Tibial nerve (tissue), 4 donors: ENCODE measurements around the gene SMYD3. TPM values are rescaled to one million over a fixed set of nuclear protein-coding genes. Genes with fewer than 3 reads are reported as not detected.

ENCODE experiments used
- DNase-seq, 2 donors: peaks; one replicate each; pipeline ENCODE4 v3.0.0-alpha.2; 2019; ENCODE audit warnings: low spot score in 2 of 2
- H3K27ac ChIP-seq, 4 donors: fragments of 200-600 bp; sonication (generic) in 3 of 4; one replicate each; pipeline ENCODE4 v1.5.1; 2017 to 2019; ENCODE audit warnings: mild to moderate bottlenecking in 1 of 4
- H3K27me3 ChIP-seq, 2 donors: fragments of 200-600 bp; sonication (generic) in 1 of 2; one replicate each; pipeline versions ENCODE4 v1.5.1 to v1.6.0; 2017 to 2019
- H3K36me3 ChIP-seq, 3 donors: fragments of 200-600 bp; sonication (generic); one replicate each; pipeline ENCODE4 v1.5.1; 2018 to 2019
- H3K4me1 ChIP-seq, 4 donors: fragments of 200-600 bp; sonication (generic) in 3 of 4; one replicate each; pipeline ENCODE4 v1.5.1; 2017 to 2019
- H3K4me3 ChIP-seq, 4 donors: fragments of 200-600 bp; sonication (generic) in 3 of 4; one replicate each; pipeline ENCODE4 v1.5.1; 2017 to 2019; ENCODE audit warnings: mild to moderate bottlenecking in 1 of 4, moderate library complexity in 1 of 4
- H3K9me3 ChIP-seq, 4 donors: fragments of 200-600 bp; sonication (generic) in 3 of 4; one replicate each; pipeline ENCODE4 v1.5.1; 2017 to 2019
- EP300 ChIP-seq, 2 donors: sonication (generic); formaldehyde crosslinking; IDR thresholded peaks; one replicate each; pipeline ENCODE4 v1.6.1; 2017; ENCODE audit warnings: antibody characterized with exemption in 2 of 2, mild to moderate bottlenecking in 1 of 2
- POLR2A ChIP-seq, 2 donors: fragments of 450-650 bp; IDR thresholded peaks; one replicate each; pipeline ENCODE4 v1.6.1; 2017; ENCODE audit warnings: antibody characterized with exemption in 2 of 2, mild to moderate bottlenecking in 2 of 2, moderate library complexity in 2 of 2
- WGBS, 2 donors: methylation state at CpG; one replicate each; pipeline ENCODE4 v1.1.5; 2018; 5-methylcytosine and 5-hydroxymethylcytosine counted together
- total RNA-seq, 4 donors: library from RNA; depleted of rRNA; stranded (reverse); fragments of >200 nt; gene quantifications; one replicate each; pipeline ENCODE4 v1.1.0, GENCODE V29; 2016
- TF ChIP-seq, protein P1 (sequence below), 5 experiments: fragments of 200-600 bp in 3 of 5; fragments of 450-650 bp in 2 of 5; sonication (generic) in 3 of 5; IDR thresholded peaks; one replicate each; pipeline ENCODE4 v1.5.1; 2016 to 2019; ENCODE audit warnings: antibody characterized with exemption in 5 of 5, mild to moderate bottlenecking in 3 of 5, moderate library complexity in 2 of 5

SMYD3 gene
- total RNA-seq, 4 donors from 2014 or later, result 22.2 to 30.3 (median 27.0) TPM

DNA sequence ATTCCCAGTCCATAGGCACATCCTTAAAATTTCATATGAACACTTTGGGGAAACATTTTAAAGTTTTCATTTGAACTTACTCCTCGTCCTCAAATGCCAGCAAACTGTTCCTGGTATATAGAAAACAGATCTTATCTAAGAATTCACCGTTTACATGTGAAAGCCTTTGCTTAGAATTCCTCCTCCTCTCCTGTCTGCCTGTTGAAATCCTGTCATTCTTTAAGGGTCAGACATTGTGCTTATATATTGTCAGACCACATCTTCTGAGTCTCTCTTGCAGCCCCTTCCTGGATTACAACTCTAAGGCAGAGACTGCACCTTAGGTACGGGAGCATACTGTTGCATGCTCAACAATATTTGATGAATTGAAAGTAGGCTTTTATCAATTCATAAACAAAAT is 239.7 kb downstream of the SMYD3 start:
- H3K4me3 ChIP-seq, result no peak overlapping the region

DNA sequence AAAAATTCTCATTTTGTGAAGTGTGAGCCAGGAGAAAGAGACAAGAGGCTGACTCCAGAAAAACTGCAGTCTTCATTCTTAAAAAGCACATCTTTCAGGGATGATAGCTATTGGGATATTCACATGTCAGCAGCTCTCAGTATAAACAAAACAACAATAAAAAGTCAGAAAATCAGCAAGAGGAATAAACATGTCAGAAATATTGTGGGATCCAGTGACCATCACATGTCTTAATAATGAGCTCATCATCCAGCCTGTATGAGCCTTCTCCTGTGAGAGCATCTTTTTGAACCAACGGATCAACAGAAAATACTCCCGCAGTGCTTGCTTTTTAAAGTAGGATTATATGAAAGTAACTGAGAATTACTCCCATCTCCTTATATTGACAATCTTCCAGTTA is 241.6 kb downstream of the SMYD3 start:
- Histone ChIP-seq H3K9me3 (no peaks in the 10 kb centered on the region), H3K4me1 (no peaks in the 10 kb centered on the region), H3K27ac (no peak overlapping the region), H3K4me3 (no peak overlapping the region), H3K36me3 (no peaks in the 10 kb centered on the region), H3K27me3 (no peaks in the 10 kb centered on the region)
- TF ChIP-seq, protein P1, sequence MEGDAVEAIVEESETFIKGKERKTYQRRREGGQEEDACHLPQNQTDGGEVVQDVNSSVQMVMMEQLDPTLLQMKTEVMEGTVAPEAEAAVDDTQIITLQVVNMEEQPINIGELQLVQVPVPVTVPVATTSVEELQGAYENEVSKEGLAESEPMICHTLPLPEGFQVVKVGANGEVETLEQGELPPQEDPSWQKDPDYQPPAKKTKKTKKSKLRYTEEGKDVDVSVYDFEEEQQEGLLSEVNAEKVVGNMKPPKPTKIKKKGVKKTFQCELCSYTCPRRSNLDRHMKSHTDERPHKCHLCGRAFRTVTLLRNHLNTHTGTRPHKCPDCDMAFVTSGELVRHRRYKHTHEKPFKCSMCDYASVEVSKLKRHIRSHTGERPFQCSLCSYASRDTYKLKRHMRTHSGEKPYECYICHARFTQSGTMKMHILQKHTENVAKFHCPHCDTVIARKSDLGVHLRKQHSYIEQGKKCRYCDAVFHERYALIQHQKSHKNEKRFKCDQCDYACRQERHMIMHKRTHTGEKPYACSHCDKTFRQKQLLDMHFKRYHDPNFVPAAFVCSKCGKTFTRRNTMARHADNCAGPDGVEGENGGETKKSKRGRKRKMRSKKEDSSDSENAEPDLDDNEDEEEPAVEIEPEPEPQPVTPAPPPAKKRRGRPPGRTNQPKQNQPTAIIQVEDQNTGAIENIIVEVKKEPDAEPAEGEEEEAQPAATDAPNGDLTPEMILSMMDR (IDR thresholded peaks at IDR 0.05), result no peak
- no peak for TF ChIP-seq EP300 (IDR thresholded peaks at IDR 0.05)
- no peak for TF ChIP-seq POLR2A (IDR thresholded peaks at IDR 0.05)
- no peak for DNase-seq
- WGBS, 2 donors, result 78 to 93% methylated on average over 2 of the region's 2 CpGs

More for the DNA sequence above, 239.7 kb downstream of the SMYD3 start:
- no peak for DNase-seq
- no peaks in the 10 kb centered on the region for H3K4me1 ChIP-seq
- no peak for TF ChIP-seq POLR2A (IDR thresholded peaks at IDR 0.05)
- no peak for TF ChIP-seq EP300 (IDR thresholded peaks at IDR 0.05)
- TF ChIP-seq, protein P1 (IDR thresholded peaks at IDR 0.05), result no peak
- no peaks in the 10 kb centered on the region for H3K27me3 ChIP-seq
- H3K36me3 ChIP-seq, result no peaks in the 10 kb centered on the region
- no peak overlapping the region for H3K27ac ChIP-seq
- 69 to 81% methylated on average over 3 of the region's 3 CpGs for WGBS, 2 donors
- H3K9me3 ChIP-seq, result no peaks in the 10 kb centered on the region

DNA sequence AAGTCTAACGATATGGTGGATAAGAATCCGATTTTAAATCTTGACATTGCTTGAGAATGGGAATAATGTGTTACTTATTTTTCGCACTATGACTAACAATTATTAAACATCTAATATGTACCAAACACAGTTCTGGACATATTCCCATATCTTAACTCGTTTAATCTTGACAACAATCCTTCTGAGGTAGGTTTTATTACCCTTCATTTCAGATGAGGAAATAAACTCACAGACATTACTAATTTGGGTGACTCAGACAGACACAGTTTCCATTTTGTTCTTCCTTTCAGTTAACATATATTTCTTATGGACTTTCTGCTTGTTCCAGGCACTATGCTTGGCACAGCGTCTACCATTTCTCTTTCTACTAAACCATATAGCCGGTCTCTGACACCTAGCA is 244.8 kb downstream of the SMYD3 start:
- TF ChIP-seq EP300 (IDR thresholded peaks at IDR 0.05) (no peak), POLR2A (IDR thresholded peaks at IDR 0.05) (no peak)
- TF ChIP-seq, protein P1 (IDR thresholded peaks at IDR 0.05), result no peak
- Histone ChIP-seq H3K4me1 (no peaks in the 10 kb centered on the region), H3K4me3 (no peak overlapping the region), H3K9me3 (peaks cover 0 to 28% (median 4%) of the 10 kb centered on the region in 4 donors), H3K27ac (no peak overlapping the region), H3K27me3 (no peaks in the 10 kb centered on the region), H3K36me3 (no peaks in the 10 kb centered on the region)
- DNase-seq, result no peak
- WGBS, 2 donors, result 72 to 86% methylated on average over 6 of the region's 6 CpGs

DNA sequence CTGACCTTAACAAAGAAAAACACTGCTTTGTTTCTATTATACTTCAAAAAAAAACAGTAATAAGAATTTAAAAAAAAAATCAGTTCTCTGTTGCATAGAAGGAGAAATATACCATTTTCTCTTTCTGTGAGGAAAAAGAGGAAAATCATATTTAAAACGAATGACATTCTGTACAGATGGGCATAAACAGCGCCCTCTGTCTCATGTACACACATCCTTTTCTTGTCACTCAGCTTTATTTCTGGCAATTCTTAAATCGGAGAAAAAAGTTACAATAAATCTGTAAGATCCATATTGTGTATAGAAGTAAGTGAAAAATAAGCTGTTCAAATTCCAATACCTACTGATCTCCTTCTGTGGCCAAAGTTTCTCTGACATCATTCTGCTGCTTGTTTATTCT is 245.4 kb downstream of the SMYD3 start:
- Histone ChIP-seq H3K27me3 (no peaks in the 10 kb centered on the region), H3K4me3 (no peak overlapping the region), H3K27ac (no peak overlapping the region), H3K9me3 (peaks cover 0 to 28% (median 4%) of the 10 kb centered on the region in 4 donors), H3K4me1 (no peaks in the 10 kb centered on the region), H3K36me3 (no peaks in the 10 kb centered on the region)
- DNase-seq, result no peak
- no peak for TF ChIP-seq POLR2A (IDR thresholded peaks at IDR 0.05)
- TF ChIP-seq EP300 (IDR thresholded peaks at IDR 0.05), result no peak
- TF ChIP-seq, protein P1 (IDR thresholded peaks at IDR 0.05), result no peak
- WGBS, 2 donors, result 74 to 78% methylated on average over 3 of the region's 3 CpGs

DNA sequence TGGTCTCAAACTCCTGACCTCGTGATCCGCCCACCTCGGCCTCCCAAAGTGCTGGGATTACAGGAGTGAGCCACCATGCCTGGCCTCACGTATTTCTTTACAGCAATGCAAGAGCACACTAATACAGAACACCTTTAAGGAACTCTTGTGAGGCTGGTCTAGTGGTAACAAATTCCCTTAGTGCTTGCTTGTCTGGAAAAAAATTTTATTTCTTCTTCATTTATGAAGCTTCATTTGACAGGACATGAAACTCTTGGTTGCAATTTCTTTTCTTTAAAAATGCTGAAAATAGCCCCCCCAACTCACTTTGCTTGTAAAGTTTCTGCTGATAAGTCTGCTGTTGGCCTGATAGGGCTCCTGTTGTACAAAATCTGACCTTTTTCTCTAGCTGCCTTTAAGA is 248.8 kb downstream of the SMYD3 start:
- H3K27me3 ChIP-seq, result no peaks in the 10 kb centered on the region
- no peak for DNase-seq
- H3K4me1 ChIP-seq, result no peaks in the 10 kb centered on the region
- H3K4me3 ChIP-seq, result no peak overlapping the region
- WGBS, 2 donors, result 72 to 100% methylated on average over 4 of the region's 4 CpGs
- no peak for TF ChIP-seq EP300 (IDR thresholded peaks at IDR 0.05)
- no peak for TF ChIP-seq POLR2A (IDR thresholded peaks at IDR 0.05)
- TF ChIP-seq, protein P1 (IDR thresholded peaks at IDR 0.05), result no peak
- H3K36me3 ChIP-seq, result no peaks in the 10 kb centered on the region
- H3K9me3 ChIP-seq, result peaks cover 0 to 36% (median 4%) of the 10 kb centered on the region in 4 donors
- H3K27ac ChIP-seq, result no peak overlapping the region
